ENCODE data around the gene SUPT3H. TPM values are rescaled to one million over a fixed set of nuclear protein-coding genes. Genes with fewer than 3 reads are reported as not detected.

The SUPT3H gene
- total RNA-seq, result 13.0 and 14.9 TPM in 2 replicates

DNA sequence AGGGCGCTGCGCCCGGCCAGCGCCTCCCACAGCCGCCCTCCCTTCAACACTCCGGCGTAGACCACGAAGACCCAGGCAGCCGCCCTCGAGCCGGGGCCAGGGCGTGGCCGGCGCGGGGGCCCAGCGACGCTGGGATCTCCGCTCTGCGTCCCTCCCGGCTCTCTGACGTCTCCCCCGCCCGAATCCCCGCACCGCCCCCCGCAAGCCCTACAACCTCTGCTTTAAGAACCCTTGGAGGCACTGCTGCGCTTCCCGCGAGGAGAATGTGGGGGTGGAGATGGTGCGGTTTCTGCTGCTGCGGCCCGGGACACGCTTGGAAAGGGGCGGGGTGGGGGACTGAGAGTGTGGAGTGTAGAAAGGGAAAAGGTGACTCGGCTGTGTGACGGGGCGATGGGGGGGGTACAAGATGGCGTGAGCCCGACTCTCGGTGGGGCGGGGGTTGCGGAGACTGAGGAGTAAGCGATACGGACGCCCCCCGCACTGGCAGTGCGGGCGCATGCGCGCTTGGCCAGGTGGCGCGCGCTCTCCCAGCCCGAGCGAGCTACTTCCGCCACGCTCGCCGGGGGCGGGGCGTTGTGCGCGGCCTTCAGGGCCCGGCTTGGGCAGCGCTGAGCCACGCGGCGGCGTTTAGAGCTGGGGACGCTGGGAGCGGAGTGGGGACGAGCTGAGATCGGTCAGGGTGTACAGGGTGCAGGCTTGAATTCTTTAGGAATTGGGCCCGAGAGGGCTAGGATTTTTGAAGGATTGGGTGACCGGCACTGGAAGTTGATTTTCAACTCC lies at the start of gene SUPT3H:
SUPT3H (minus strand) TSS at position 381 of the 780 bp plus-strand sequence.

DNA sequence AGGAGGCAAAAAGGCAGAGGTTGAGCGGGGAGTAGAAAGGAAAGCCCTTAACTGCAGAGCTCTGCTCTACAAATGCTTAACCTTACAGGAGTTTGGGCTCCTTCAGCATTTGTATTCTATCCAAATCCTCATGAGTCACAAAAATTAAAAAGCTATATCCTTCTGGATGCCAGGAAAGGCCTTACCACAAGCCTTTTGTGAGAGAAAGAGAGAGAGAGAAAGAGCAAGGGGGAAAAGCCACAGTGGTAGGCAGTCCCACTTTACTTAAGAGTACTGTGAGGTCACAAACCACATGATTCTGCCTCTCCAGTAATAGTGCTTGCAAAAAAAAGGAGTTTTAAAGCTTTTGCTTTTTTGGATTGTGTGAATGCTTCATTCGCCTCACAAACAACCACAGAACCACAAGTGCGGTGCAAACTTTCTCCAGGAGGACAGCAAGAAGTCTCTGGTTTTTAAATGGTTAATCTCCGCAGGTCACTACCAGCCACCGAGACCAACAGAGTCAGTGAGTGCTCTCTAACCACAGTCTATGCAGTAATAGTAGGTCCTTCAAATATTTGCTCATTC lies 49.7 kb downstream of the SUPT3H start, which contains the start of gene RUNX2:
RUNX2 (plus strand) TSS at position 375 of the 567 bp plus-strand sequence. CDS start 397 bp downstream, outside the sequence.

Other genes starting within 250 kb of the SUPT3H start
- gene RUNX2, start 49.6 kb downstream of the SUPT3H start, total RNA-seq, result 2.5 and 3.1 TPM in 2 replicates